Pulmonary artery endothelial cell (primary cell): ENCODE results near the gene CARMIL3. TPM values are rescaled to one million over a fixed set of nuclear protein-coding genes. Genes with fewer than 3 reads are reported as not detected.

Experiments used
- DNase-seq: peaks from one replicate; pipeline ENCODE4 v3.0.0-alpha.2; 2011; ENCODE audit warnings: low read depth, low spot score
- total RNA-seq: library from RNA; depleted of rRNA; stranded (reverse); fragments of >200 nt; gene quantifications from 2 replicates; pipeline ENCODE4 v1.2.3, GENCODE V29; 2014

CARMIL3 gene
- total RNA-seq, 1 donor from 2014 or later: under 0.01 TPM

GRCh38 chr14:24063263-24063836 lies 11.5 kb downstream of the CARMIL3 start:
- no peak for DNase-seq

- no peak for DNase-seq
Measured at GRCh38 chr14:24064091-24064795, 12.4 kb downstream of the CARMIL3 start.

GRCh38 chr14:24064856-24065255 lies 13.0 kb downstream of the CARMIL3 start:
- no peak for DNase-seq

GRCh38 chr14:24065408-24065807 lies 13.6 kb downstream of the CARMIL3 start:
- no peak for DNase-seq

- no peak for DNase-seq
Measured at GRCh38 chr14:24066496-24067132, 14.8 kb downstream of the CARMIL3 start.

GRCh38 chr14:24067133-24068082 lies 15.6 kb downstream of the CARMIL3 start:
- DNase-seq: no peak

- no peak for DNase-seq
Measured at GRCh38 chr14:24068711-24069410, 17.1 kb downstream of the CARMIL3 start.

- no peak for DNase-seq
Measured at GRCh38 chr14:24069411-24069735, 17.6 kb downstream of the CARMIL3 start.

- DNase-seq: no peak
Measured at GRCh38 chr14:24070285-24071143, 18.7 kb downstream of the CARMIL3 start.

- no peak for DNase-seq
Measured at GRCh38 chr14:24071144-24071697, 19.4 kb downstream of the CARMIL3 start, which contains the start of gene CPNE6. CPNE6 (plus strand) TSS chr14:24071562; CDS start chr14:24072937, 1,375 bp downstream.

GRCh38 chr14:24071836-24072430 lies 20.1 kb downstream of the CARMIL3 start:
- DNase-seq: no peak

GRCh38 chr14:24072436-24072835 lies 20.6 kb downstream of the CARMIL3 start:
- no peak for DNase-seq

- DNase-seq: no peak
Measured at GRCh38 chr14:24072881-24073877, 21.4 kb downstream of the CARMIL3 start.

- no peak for DNase-seq
Measured at GRCh38 chr14:24074625-24075484, 23.0 kb downstream of the CARMIL3 start.

- DNase-seq: no peak
Measured at GRCh38 chr14:24075485-24076301, 23.9 kb downstream of the CARMIL3 start.

- no peak for DNase-seq
Measured at GRCh38 chr14:24076302-24076601, 24.4 kb downstream of the CARMIL3 start.
